ENCODE measurements around the gene AIRE.

The AIRE gene

GRCh38 chr21:44258056-44258725 is 27.5 kb upstream of the AIRE start:
- TF ChIP-seq CTCF (IDR thresholded peaks at IDR 0.05; ENCODE audit: borderline replicate concordance, control extremely low read depth, extremely low read depth, insufficient read depth, missing control alignments), result no peak
- in situ Hi-C loops (cut with MboI; ENCODE audit: low sequenced_read_pairs, unreplicated experiment), result no loop called here
- DNase-seq (ENCODE audit: low spot score), result no peak

DNA sequence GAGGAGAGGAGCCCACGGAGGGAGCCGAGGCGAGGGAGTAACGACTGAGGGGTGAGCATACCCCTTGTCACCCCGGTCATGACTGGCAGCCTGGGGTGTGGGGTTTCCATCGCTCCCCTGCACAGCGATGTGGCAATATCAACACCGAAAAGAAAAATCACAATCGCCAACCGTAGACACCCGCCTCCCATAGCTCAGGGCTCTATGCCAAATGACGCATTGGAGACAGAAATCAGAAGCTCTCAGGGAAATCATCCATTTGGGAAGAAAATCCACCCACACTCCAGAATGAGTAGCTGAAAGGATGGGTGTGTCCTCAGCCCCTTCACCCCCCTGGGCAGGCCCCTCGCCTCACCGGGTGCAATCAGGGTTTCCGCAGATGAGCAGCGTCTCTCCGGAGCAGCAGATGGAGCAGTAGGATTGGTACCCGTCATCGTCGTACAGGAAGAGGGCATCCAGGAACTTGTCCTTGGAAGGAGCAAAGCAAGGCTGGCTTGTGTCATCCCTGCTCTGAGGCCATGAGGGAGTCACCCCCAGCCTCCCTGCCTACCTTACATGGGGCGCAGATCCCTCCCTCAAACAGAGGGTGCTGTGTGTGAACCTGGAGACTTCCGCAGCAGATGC is 26.5 kb upstream of the AIRE start:
- in situ Hi-C loops (cut with MboI; ENCODE audit: low sequenced_read_pairs, unreplicated experiment), result no loop called here
- DNase-seq (ENCODE audit: low spot score), result no peak
- no peak for TF ChIP-seq CTCF (IDR thresholded peaks at IDR 0.05; ENCODE audit: borderline replicate concordance, control extremely low read depth, extremely low read depth, insufficient read depth, missing control alignments)

DNA sequence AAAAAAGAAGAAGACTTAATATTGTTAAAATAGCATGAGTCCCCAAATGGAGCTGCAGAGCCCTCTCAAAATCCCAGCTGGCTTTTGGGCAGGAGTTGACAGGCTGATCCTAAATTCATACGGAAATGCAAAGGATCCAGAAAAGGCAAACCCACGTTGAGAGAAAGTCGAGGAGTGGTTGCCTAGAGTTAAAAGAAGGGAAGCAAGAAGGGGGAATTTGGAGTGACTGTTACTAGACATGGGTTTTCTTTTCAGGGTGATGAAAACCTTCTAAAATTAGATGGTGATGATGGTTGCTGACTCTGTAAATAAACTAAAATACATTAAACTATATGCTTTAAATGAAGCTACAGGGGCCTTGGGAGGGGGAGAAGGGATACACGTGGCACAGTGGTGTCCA is 25.6 kb upstream of the AIRE start:
- in situ Hi-C loops (cut with MboI; ENCODE audit: low sequenced_read_pairs, unreplicated experiment), result no loop called here
- DNase-seq (ENCODE audit: low spot score), result no peak
- no peak for TF ChIP-seq CTCF (IDR thresholded peaks at IDR 0.05; ENCODE audit: borderline replicate concordance, control extremely low read depth, extremely low read depth, insufficient read depth, missing control alignments)

GRCh38 chr21:44260791-44261631 is 24.7 kb upstream of the AIRE start:
- TF ChIP-seq CTCF (IDR thresholded peaks at IDR 0.05; ENCODE audit: borderline replicate concordance, control extremely low read depth, extremely low read depth, insufficient read depth, missing control alignments), result no peak
- DNase-seq (ENCODE audit: low spot score), result no peak

DNA sequence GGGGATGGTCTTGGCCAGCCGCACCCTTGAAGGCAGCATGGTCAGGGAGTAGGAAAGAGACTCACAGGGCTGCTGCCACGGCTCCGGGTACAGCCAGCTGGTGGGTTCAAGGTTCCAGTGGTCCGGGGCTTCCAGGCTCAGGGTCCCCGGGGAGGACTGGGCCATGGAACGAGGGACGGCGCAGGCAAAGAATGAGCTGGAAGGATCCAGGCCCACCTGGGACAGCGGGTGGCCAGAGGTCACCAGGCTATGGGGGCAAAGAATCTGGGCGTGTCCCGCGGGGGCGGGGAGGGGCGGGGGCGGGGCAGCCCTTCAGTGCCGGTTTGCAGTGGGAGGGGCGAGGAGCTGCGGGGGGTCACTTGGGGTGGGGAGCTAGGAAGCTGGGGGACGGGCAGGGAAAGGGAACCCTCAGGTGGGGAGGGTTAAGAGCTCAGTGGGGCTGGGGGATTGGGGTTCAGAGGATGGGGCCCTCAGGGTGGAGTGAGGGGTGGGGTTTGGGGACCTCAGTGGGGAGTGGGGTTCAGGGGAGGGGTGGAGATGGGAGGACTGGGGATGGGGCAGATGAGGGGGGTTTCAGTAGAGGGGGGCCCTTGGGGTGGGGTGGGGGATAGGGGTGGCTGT is 23.9 kb upstream of the AIRE start, which contains the start of gene DNMT3L:
TSS of gene DNMT3L (minus strand) at position 223 of the 621 bp plus-strand sequence. CDS start 638 bp downstream, outside the sequence.
- in situ Hi-C loops (cut with MboI; ENCODE audit: low sequenced_read_pairs, unreplicated experiment), result no loop called here
- no peak for DNase-seq (ENCODE audit: low spot score)

More at GRCh38 chr21:44260791-44261631, 24.7 kb upstream of the AIRE start:
- in situ Hi-C loops (cut with MboI; ENCODE audit: low sequenced_read_pairs, unreplicated experiment), result no loop called here

More for the DNA sequence above, 23.9 kb upstream of the AIRE start, which contains the start of gene DNMT3L:
- TF ChIP-seq CTCF (IDR thresholded peaks at IDR 0.05; ENCODE audit: borderline replicate concordance, control extremely low read depth, extremely low read depth, insufficient read depth, missing control alignments), result no peak

All from GM13976 (cell line).